HUES6 (cell line): ENCODE data around the gene TBC1D22B.

Source experiments
- H3K27ac ChIP-seq: 2 replicates; pipeline ENCODE4 v1.7.0; 2013; ENCODE audit warnings: low read depth, mild to moderate bottlenecking, low read length, inconsistent platforms
- H3K27me3 ChIP-seq: 2 replicates; pipeline ENCODE4 v1.6.1; 2013; ENCODE audit warnings: low read length; ENCODE audit not compliant: control insufficient read depth, insufficient read depth
- H3K36me3 ChIP-seq: 2 replicates; pipeline ENCODE4 v1.6.1; 2013; ENCODE audit warnings: low read length; ENCODE audit not compliant: control insufficient read depth, insufficient read depth
- H3K4me1 ChIP-seq: 2 replicates; pipeline ENCODE4 v1.6.1; 2013; ENCODE audit warnings: low read length; ENCODE audit not compliant: control insufficient read depth, insufficient read depth
- H3K4me3 ChIP-seq: 2 replicates; pipeline ENCODE4 v1.5.1; 2013; ENCODE audit warnings: low read depth, low read length
- H3K9ac ChIP-seq: one replicate; pipeline ENCODE4 v1.6.1; 2013; ENCODE audit warnings: mild to moderate bottlenecking, low read length
- H3K9me3 ChIP-seq: 2 replicates; pipeline ENCODE4 v1.6.1; 2013; ENCODE audit warnings: low read depth, low read length; ENCODE audit not compliant: control insufficient read depth, insufficient read depth

The TBC1D22B gene

GRCh38 chr6:37365791-37366190 is 108.2 kb downstream of the TBC1D22B start:
- Histone ChIP-seq H3K4me3 (no peak overlapping the region), H3K9ac (no peak overlapping the region), H3K27me3 (no peaks in the 10 kb centered on the region), H3K36me3 (peaks cover 65% of the 10 kb centered on the region), H3K27ac (no peak overlapping the region), H3K9me3 (no peaks in the 10 kb centered on the region), H3K4me1 (no peaks in the 10 kb centered on the region)

DNA sequence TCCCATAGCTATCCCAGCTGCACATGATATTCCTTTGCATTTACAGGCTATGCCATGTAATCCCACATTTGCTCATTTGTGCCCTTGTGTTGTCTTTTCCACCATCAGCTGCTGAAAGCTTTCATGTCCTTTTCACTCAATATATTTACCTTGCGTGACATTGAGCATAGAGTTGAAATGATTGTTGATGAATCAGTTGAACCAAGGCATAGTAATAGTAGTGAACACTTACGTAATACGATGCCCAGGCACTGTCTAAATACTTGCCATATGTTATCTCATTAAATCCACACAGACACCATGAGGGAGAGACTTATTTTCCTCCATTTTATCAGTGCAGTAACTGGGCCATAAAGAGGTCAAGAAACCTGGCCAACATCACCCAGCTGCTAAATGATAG is 109.3 kb downstream of the TBC1D22B start:
- no peaks in the 10 kb centered on the region for H3K4me1 ChIP-seq
- peaks cover 65% of the 10 kb centered on the region for H3K36me3 ChIP-seq
- H3K27ac ChIP-seq: no peak overlapping the region
- H3K9me3 ChIP-seq: no peaks in the 10 kb centered on the region
- H3K9ac ChIP-seq: no peak overlapping the region
- no peaks in the 10 kb centered on the region for H3K27me3 ChIP-seq
- H3K4me3 ChIP-seq: no peak overlapping the region

DNA sequence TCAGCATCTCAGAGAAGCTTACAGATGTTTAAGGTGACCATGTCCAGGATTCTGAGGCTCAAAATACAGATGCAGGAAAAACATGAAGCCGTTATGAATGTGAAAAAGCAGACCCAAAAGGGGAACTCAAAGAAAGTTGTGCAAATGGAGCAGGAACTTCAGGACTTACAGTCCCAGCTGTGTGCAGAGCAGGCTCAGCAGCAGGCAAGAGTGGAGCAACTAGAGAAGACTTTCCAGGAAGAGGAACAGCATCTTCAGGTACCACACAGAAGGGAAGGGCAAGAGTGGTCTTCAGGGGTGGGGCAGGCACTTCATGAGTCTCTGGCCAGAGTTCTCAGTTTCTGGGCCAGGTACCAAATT is 111.4 kb downstream of the TBC1D22B start:
- Histone ChIP-seq H3K36me3 (peaks cover 61% of the 10 kb centered on the region), H3K9me3 (no peaks in the 10 kb centered on the region), H3K4me3 (no peak overlapping the region), H3K9ac (no peak overlapping the region), H3K27ac (no peak overlapping the region), H3K27me3 (no peaks in the 10 kb centered on the region), H3K4me1 (no peaks in the 10 kb centered on the region)

DNA sequence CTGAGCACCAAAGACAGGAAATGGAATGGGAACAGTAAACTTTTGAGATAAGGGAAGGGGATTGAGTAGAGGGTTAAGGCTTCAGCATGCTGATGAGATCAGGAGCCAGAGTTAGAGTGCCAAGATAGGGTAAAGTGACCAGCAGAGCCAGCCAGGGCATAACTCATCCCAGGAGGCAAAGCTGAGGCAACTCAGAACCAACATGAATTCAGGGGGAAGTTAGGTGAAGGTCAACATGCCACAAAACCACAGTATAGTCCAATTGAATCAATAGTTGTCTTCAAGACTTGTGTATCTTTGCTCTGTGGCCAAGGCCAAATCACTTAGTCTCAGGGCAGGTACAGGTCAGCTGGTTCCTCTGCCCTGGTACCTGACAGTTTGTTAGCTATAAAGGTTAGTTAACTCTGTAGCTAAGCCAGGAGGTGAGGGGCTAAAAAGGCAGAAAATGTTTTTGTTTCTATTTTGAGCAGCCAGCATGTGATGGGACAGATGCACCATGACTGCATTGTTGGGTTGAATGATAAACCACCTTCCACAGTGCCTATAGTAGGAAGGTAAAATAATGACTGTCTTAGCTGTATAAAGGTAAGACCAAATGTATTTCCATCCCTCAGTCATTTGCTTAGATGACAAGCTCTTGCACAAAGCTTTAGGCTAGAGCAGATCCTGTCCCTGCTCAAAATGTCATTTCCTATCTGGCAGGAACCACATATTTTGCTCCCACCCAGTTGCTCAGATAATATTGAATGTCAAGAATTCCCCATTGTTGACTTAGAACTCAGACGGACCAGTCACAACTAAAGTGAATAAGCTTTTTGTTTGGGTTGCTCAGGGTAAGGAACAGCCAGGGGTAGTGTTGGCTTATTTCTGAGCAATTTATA is 112.0 kb downstream of the TBC1D22B start:
- no peaks in the 10 kb centered on the region for H3K4me1 ChIP-seq
- no peak overlapping the region for H3K9ac ChIP-seq
- H3K27me3 ChIP-seq: no peaks in the 10 kb centered on the region
- no peak overlapping the region for H3K4me3 ChIP-seq
- no peaks in the 10 kb centered on the region for H3K9me3 ChIP-seq
- peaks cover 61% of the 10 kb centered on the region for H3K36me3 ChIP-seq
- H3K27ac ChIP-seq: no peak overlapping the region

- no peak overlapping the region for H3K4me3 ChIP-seq
- no peak overlapping the region for H3K27ac ChIP-seq
- no peak overlapping the region for H3K9ac ChIP-seq
- H3K9me3 ChIP-seq: no peaks in the 10 kb centered on the region
- no peaks in the 10 kb centered on the region for H3K27me3 ChIP-seq
- H3K4me1 ChIP-seq: no peaks in the 10 kb centered on the region
- H3K36me3 ChIP-seq: peaks cover 78% of the 10 kb centered on the region
Measured at GRCh38 chr6:37371154-37372083, 113.8 kb downstream of the TBC1D22B start.

DNA sequence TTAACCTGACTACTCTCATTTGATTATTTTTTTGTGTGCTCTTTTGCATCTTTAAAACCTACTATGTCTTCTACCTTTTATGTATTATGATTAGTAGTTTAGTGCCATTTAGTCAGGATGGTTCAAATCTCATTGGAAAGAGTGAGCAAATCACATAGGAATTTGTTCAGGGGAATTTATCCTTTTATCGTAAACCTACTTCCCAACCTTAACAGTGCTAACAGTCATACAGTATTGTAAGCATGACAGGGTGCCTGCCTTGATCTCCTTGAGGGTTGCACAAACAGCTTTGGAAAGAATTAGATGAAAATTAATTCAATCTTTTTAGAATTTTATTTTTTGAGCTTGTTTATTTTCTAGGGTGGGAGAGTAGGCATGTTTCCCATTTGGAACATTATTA is 114.5 kb downstream of the TBC1D22B start:
- H3K4me3 ChIP-seq: no peak overlapping the region
- no peak overlapping the region for H3K27ac ChIP-seq
- no peaks in the 10 kb centered on the region for H3K4me1 ChIP-seq
- H3K9ac ChIP-seq: no peak overlapping the region
- H3K36me3 ChIP-seq: peaks cover 80% of the 10 kb centered on the region
- H3K27me3 ChIP-seq: no peaks in the 10 kb centered on the region
- no peaks in the 10 kb centered on the region for H3K9me3 ChIP-seq

GRCh38 chr6:37373822-37374471 is 116.4 kb downstream of the TBC1D22B start:
- Histone ChIP-seq H3K4me1 (no peaks in the 10 kb centered on the region), H3K36me3 (peaks cover 80% of the 10 kb centered on the region), H3K9ac (no peak overlapping the region), H3K27me3 (no peaks in the 10 kb centered on the region), H3K27ac (no peak overlapping the region), H3K9me3 (no peaks in the 10 kb centered on the region), H3K4me3 (no peak overlapping the region)

DNA sequence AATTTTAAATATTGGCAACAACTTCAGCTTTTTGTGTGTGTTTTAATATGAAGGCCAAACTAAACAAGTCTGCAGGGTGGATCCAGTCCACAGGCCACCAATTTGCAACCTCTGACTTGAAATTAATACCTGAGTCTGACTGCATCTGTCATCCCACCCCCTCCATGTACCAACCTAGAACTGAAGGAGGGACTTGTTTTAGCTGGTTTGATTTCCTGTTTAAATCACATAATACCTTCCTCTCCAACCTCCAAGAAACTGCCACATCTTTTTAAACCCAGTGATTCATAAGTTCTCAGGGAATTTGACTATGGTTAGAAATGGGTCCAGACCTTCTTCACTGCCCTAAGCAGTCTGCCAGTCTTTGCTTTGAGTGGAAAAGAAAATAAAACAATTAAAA is 117.8 kb downstream of the TBC1D22B start:
- Histone ChIP-seq H3K9me3 (no peaks in the 10 kb centered on the region), H3K9ac (no peak overlapping the region), H3K4me3 (no peak overlapping the region), H3K4me1 (no peaks in the 10 kb centered on the region), H3K27me3 (no peaks in the 10 kb centered on the region), H3K27ac (no peak overlapping the region), H3K36me3 (peaks cover 73% of the 10 kb centered on the region)

- Histone ChIP-seq H3K4me3 (no peak overlapping the region), H3K4me1 (no peaks in the 10 kb centered on the region), H3K36me3 (peaks cover 69% of the 10 kb centered on the region), H3K27ac (no peak overlapping the region), H3K9me3 (no peaks in the 10 kb centered on the region), H3K9ac (no peak overlapping the region), H3K27me3 (no peaks in the 10 kb centered on the region)
Measured at GRCh38 chr6:37376078-37376743, 118.6 kb downstream of the TBC1D22B start.

DNA sequence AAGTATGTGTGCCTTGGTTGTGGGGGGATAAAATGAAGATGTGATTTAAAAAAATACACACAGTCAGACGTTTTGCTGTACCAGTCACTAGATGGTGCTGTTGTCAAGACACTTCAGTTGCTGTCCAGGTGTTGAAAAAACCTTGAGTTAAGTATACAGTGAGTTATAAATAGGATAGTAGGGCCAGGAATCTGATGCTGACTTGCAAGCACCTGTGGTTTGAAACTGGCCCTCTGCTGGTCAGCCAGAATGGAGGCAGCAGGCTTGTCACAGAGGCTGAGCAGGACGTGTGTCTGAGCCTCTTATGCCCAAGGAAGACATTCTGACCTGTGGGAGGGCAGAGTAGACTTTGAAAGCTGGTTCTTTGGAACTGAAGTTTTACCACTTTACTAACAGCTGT is 124.0 kb downstream of the TBC1D22B start:
- no peak overlapping the region for H3K27ac ChIP-seq
- H3K27me3 ChIP-seq: no peaks in the 10 kb centered on the region
- no peak overlapping the region for H3K9ac ChIP-seq
- peaks cover 61% of the 10 kb centered on the region for H3K36me3 ChIP-seq
- H3K4me3 ChIP-seq: no peak overlapping the region
- H3K9me3 ChIP-seq: no peaks in the 10 kb centered on the region
- no peaks in the 10 kb centered on the region for H3K4me1 ChIP-seq
